ENCODE measurements around the gene RCC1.
A peak's percentile ranks its signal among the peaks of the same experiment; 100 is the strongest.

DNA sequence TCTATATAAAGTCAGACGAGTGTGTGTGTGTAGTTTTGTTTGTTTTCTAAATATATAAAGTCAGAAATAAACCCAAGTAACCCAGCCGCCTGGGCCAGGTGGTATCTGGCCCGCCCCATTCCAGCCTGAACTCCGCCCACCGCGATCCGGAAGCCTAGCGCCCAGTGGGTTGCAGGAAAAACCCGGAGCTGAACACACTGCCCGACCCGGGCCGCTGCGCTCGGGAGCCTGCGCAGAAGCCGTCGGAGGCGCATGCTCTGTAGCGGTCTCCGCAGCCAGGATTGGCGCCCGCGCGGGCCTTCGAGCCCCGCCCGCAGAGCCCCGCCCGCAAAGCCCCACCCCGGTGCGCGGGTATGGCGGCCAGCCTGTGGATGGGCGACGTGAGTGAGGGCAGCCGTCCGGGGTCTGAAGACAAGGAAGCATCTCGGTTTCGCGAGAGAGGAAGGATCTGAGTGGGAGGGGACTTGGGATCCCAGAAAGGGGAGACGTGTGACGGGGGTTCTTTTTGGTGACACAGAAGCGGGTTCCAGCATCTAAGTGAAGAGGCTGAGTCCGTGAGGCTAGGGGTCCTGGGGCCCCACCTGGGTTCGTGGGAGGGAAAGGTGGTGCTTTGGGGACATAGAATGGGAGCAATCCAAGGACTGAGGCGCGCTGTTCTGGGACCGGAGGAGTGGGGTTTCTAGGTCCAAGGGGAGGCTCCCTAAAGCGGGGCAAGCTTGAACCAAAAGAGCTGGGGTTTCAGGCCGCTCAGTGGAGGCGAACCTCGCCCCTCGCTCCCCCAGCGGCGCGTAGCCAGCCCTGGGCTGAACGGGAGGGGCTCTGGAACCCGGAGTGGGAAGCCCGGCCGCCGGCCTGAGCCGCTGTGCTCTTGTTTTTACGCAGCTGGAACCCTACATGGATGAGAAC, 47.2 kb downstream of the RCC1 start, which contains the start of gene TRNAU1AP:
- no peak for TF ChIP-seq NFIC (IDR thresholded peaks at IDR 0.05; ENCODE audit: borderline replicate concordance)
- TF ChIP-seq CTCF (IDR thresholded peaks at IDR 0.05): no peak
- TF ChIP-seq EZH2phosphoT487 (IDR thresholded peaks at IDR 0.05; ENCODE audit: borderline replicate concordance, low read depth): no peak
- no peak for TF ChIP-seq MEF2A (IDR thresholded peaks at IDR 0.05; ENCODE audit: borderline replicate concordance, low read depth)
- TF ChIP-seq, protein P1, sequence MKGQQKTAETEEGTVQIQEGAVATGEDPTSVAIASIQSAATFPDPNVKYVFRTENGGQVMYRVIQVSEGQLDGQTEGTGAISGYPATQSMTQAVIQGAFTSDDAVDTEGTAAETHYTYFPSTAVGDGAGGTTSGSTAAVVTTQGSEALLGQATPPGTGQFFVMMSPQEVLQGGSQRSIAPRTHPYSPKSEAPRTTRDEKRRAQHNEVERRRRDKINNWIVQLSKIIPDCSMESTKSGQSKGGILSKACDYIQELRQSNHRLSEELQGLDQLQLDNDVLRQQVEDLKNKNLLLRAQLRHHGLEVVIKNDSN (IDR thresholded peaks at IDR 0.05; ENCODE audit: borderline replicate concordance, low read depth): no peak
- TF ChIP-seq, protein P2, sequence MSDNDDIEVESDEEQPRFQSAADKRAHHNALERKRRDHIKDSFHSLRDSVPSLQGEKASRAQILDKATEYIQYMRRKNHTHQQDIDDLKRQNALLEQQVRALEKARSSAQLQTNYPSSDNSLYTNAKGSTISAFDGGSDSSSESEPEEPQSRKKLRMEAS (IDR thresholded peaks at IDR 0.05; ENCODE audit: low read depth): peak; percentile 63; the same call in 1 of the 2 replicates
- TF ChIP-seq POLR2AphosphoS5 (IDR thresholded peaks at IDR 0.05; ENCODE audit: low read depth, low read length): peak; percentile 77
- 0 out of 2 replicates have a peak, but pooled peaks have one; percentile 21 for TF ChIP-seq REST (IDR thresholded peaks at IDR 0.05; ENCODE audit: low read depth, low read length)

Measured in SK-N-SH (cell line).